A549 (cell line): Measurements from ENCODE around the gene MAN1C1. TPM values are rescaled to one million over a fixed set of nuclear protein-coding genes. Genes with fewer than 3 reads are reported as not detected.

Source experiments
- ATAC-seq, 2 experiments: fragments of 200-7000 bp in 1 of 2; fragments of >200 bp in 1 of 2; cut with Nextera tagmentation in 1 of 2; cut with Tn5 transposase in 1 of 2; 3 replicates each; pipeline versions ENCODE4 v1.8.0 to v1.9.1; 2018 to 2020; ENCODE audit warnings: mild to moderate bottlenecking in 1 of 2, moderate library complexity in 1 of 2
- CTCF ChIA-PET: fragments of 300-600 bp; sonication (Branson Sonifier 250); formaldehyde crosslinking; extraction: SDS; loops from one replicate; lab custom pipeline; 2021; ENCODE audit warnings: antibody characterized with exemption, inconsistent platforms; lab: Yijun Ruan, JAX
- POLR2A ChIA-PET: fragments of 350-600 bp; formaldehyde crosslinking; extraction: SDS; loops from one replicate; lab custom pipeline; 2021; ENCODE audit warnings: antibody characterized with exemption, inconsistent platforms; lab: Yijun Ruan, JAX
- DNase-seq, 2 experiments: peaks; one replicate each; pipeline versions ENCODE4 v3.0.0 to v3.0.0-alpha.2; 2011 to 2016; ENCODE audit warnings: low read depth in 1 of 2, low spot score in 1 of 2
- FAIRE-seq: peaks from 2 replicates; lab custom pipeline; 2011; peaks lifted over from hg19 to GRCh38; lab: Jason Lieb, UNC
- H3K27ac ChIP-seq, 2 experiments: fragments of >200 bp; sonication (Bioruptor Twin); formaldehyde crosslinking; 3 replicates each; pipeline ENCODE4 v1.5.1; 2016 to 2017
- H3K4me1 ChIP-seq: fragments of >200 bp; sonication (Bioruptor Twin); formaldehyde crosslinking; 3 replicates; pipeline ENCODE4 v1.6.1; 2016
- H3K4me2 ChIP-seq: fragments of >200 bp; sonication (Bioruptor Twin); formaldehyde crosslinking; 3 replicates; pipeline ENCODE4 v1.6.1; 2016
- H3K4me3 ChIP-seq: fragments of >200 bp; sonication (Bioruptor Twin); formaldehyde crosslinking; 3 replicates; pipeline ENCODE4 v1.5.1; 2016
- H3K9me3 ChIP-seq: fragments of >200 bp; sonication (Bioruptor Twin); formaldehyde crosslinking; 3 replicates; pipeline ENCODE4 v1.6.1; 2016
- BCL3 ChIP-seq: fragments of >200 bp; sonication (Bioruptor Twin); formaldehyde crosslinking; IDR thresholded peaks from 3 replicates; pipeline ENCODE4 v1.6.1; 2016
- CBX8 ChIP-seq: fragments of 200-600 bp; sonication (generic); IDR thresholded peaks from 2 replicates; pipeline ENCODE4 v1.6.1; 2016
- CEBPB ChIP-seq, 2 experiments: fragments of >200 bp in 1 of 2; sonication (Bioruptor Twin) in 1 of 2; formaldehyde crosslinking in 1 of 2; IDR thresholded peaks; 2 replicates each; pipeline ENCODE4 v1.6.1; 2012 to 2016
- CHD4 ChIP-seq: fragments of 200-600 bp; sonication (generic); IDR thresholded peaks from 2 replicates; pipeline ENCODE4 v1.6.1; 2016; ENCODE audit warnings: antibody characterized with exemption, mild to moderate bottlenecking, borderline replicate concordance
- ELK1 ChIP-seq: fragments of 150-350 bp; IDR thresholded peaks from 2 replicates; pipeline ENCODE4 v1.6.1; 2014; ENCODE audit warnings: low read depth, mild to moderate bottlenecking, low read length
- EP300 ChIP-seq, 2 experiments: fragments of >200 bp; sonication (Bioruptor Twin); formaldehyde crosslinking; IDR thresholded peaks; 2 replicates in 1 of 2; 3 replicates in 1 of 2; pipeline ENCODE4 v1.6.1; 2016 to 2017
- FOSL2 ChIP-seq, 2 experiments: fragments of 450-650 bp in 1 of 2; fragments of >200 bp in 1 of 2; sonication (Bioruptor Twin) in 1 of 2; formaldehyde crosslinking; IDR thresholded peaks; 2 replicates each; pipeline versions ENCODE4 v1.5.0 to v1.6.1; 2016 to 2020; ENCODE audit warnings: mild to moderate bottlenecking in 1 of 2, moderate library complexity in 1 of 2
- GATA3 ChIP-seq: IDR thresholded peaks from 2 replicates; pipeline ENCODE4 v1.6.1; 2012; ENCODE audit warnings: borderline replicate concordance
- HES2 ChIP-seq: fragments of >200 bp; sonication (Bioruptor Twin); formaldehyde crosslinking; IDR thresholded peaks from 2 replicates; pipeline ENCODE4 v1.6.1; 2016
- HOXB13 ChIP-seq: fragments of 250-450 bp; sonication (Bioruptor Pico); IDR thresholded peaks from 2 replicates; pipeline ENCODE4 v1.5.0; 2020; ENCODE audit warnings: low read depth, mild to moderate bottlenecking, moderate library complexity
- JUN ChIP-seq, 2 experiments: fragments of >200 bp; sonication (Bioruptor Twin); formaldehyde crosslinking; IDR thresholded peaks; 2 replicates in 1 of 2; 3 replicates in 1 of 2; pipeline ENCODE4 v1.6.1; 2016 to 2017
- MAFK ChIP-seq: fragments of 450-650 bp; IDR thresholded peaks from 2 replicates; pipeline ENCODE4 v1.6.1; 2014; ENCODE audit not compliant: partially characterized antibody
- MAX ChIP-seq: IDR thresholded peaks from 2 replicates; pipeline ENCODE4 v1.6.1; 2012
- MAZ ChIP-seq: fragments of 150-350 bp; IDR thresholded peaks from 2 replicates; pipeline ENCODE4 v1.6.1; 2014; ENCODE audit warnings: antibody characterized with exemption, low read depth, low read length, borderline replicate concordance
- MYC ChIP-seq: IDR thresholded peaks from 2 replicates; pipeline ENCODE4 v1.6.1; 2012; ENCODE audit warnings: mild to moderate bottlenecking, inconsistent platforms, low read length, improper control_type of control experiment, borderline replicate concordance
- NFE2L2 ChIP-seq: fragments of 150-350 bp; conservative IDR thresholded peaks from 2 replicates; pipeline ENCODE4 v1.6.1; 2014; ENCODE audit warnings: low read length
- NR3C1 ChIP-seq: fragments of >200 bp; sonication (Bioruptor Twin); formaldehyde crosslinking; IDR thresholded peaks from 3 replicates; pipeline ENCODE4 v1.6.1; 2017
- PBX3 ChIP-seq: IDR thresholded peaks from 2 replicates; pipeline ENCODE4 v1.6.1; 2012
- PHF8 ChIP-seq: fragments of 200-600 bp; sonication (generic); IDR thresholded peaks from 2 replicates; pipeline ENCODE4 v1.6.1; 2016; ENCODE audit warnings: low read depth, mild to moderate bottlenecking, antibody characterized with exemption, moderate library complexity, borderline replicate concordance
- POLR2A ChIP-seq: IDR thresholded peaks from 2 replicates; pipeline ENCODE4 v1.6.1; 2012; ENCODE audit warnings: mild to moderate bottlenecking, low read length
- RAD21 ChIP-seq, 2 experiments: fragments of >200 bp in 1 of 2; sonication (Bioruptor Twin) in 1 of 2; formaldehyde crosslinking in 1 of 2; IDR thresholded peaks in 1 of 2; conservative IDR thresholded peaks in 1 of 2; 2 replicates in 1 of 2; 3 replicates in 1 of 2; pipeline ENCODE4 v1.6.1; 2012 to 2018; ENCODE audit warnings: inconsistent platforms in 1 of 2
- RARB ChIP-seq: fragments of 250-450 bp; sonication (Bioruptor Pico); IDR thresholded peaks from 2 replicates; pipeline ENCODE4 v1.8.0; 2021; ENCODE audit warnings: mild to moderate bottlenecking, moderate library complexity
- RFX5 ChIP-seq: fragments of 450-650 bp; IDR thresholded peaks from 2 replicates; pipeline ENCODE4 v1.7.1; 2014; ENCODE audit warnings: antibody characterized with exemption, mild to moderate bottlenecking, moderate library complexity
- RNF2 ChIP-seq: fragments of 200-600 bp; sonication (generic); IDR thresholded peaks from 2 replicates; pipeline ENCODE4 v1.6.1; 2016; ENCODE audit warnings: low read depth, mild to moderate bottlenecking, antibody characterized with exemption, moderate library complexity, borderline replicate concordance
- SMC3 ChIP-seq: fragments of >200 bp; sonication (Bioruptor Twin); formaldehyde crosslinking; IDR thresholded peaks from 3 replicates; pipeline ENCODE4 v1.6.1; 2018; ENCODE audit warnings: inconsistent platforms
- TFCP2L1 ChIP-seq: fragments of 250-450 bp; sonication (Bioruptor Pico); IDR thresholded peaks from 2 replicates; pipeline ENCODE4 v1.5.0; 2021; ENCODE audit warnings: mild to moderate bottlenecking
- ZC3H11A ChIP-seq: fragments of 450-650 bp; IDR thresholded peaks from 2 replicates; pipeline ENCODE4 v1.6.1; 2014; ENCODE audit warnings: antibody characterized with exemption, mild to moderate bottlenecking
- ZSCAN20 ChIP-seq: fragments of 250-450 bp; sonication (Bioruptor Pico); IDR thresholded peaks from 2 replicates; pipeline ENCODE4 v1.8.0; 2022; ENCODE audit warnings: mild to moderate bottlenecking, moderate library complexity
- WGBS: methylation state at CpG from one replicate; pipeline ENCODE4 v1.1.6; 2017; ENCODE audit errors: missing lambda C conversion rate; 5-methylcytosine and 5-hydroxymethylcytosine counted together
- polyA plus RNA-seq, 4 experiments: library from polyadenylated mRNA; depleted of rRNA in 3 of 4; stranded (reverse); fragments of >200 nt; fragmentation: RNase III in 1 of 4; extraction: RNeasy Plus Mini Kit Qiagen cat#74134 plus additional on column Dnase treatment in 1 of 4; gene quantifications; 2 replicates in 3 of 4; 3 replicates in 1 of 4; pipeline ENCODE4 v1.2.3, GENCODE V29; 2011 to 2017

Gene MAN1C1
- polyA plus RNA-seq, 2 of the 4 experiments (the other 2 are of a cell fraction): 0.22 to 0.27 TPM

- DNase-seq (no peak), FAIRE-seq (no peak), ATAC-seq (no peak)
- Histone ChIP-seq H3K4me3 (no peak overlapping the region), H3K27ac (no peak overlapping the region), H3K9me3 (no peaks in the 10 kb centered on the region), H3K4me2 (no peak overlapping the region), H3K4me1 (peaks cover 5% of the 10 kb centered on the region; the same call in 2 of the 3 replicates)
- CTCF ChIA-PET: interaction anchor here (1.3 kb wide), 1 partner anchor 121 kb away, joined by 3 read pairs; no protein-coding TSS in a partner anchor
- POLR2A ChIA-PET: no interaction called here
- TF ChIP-seq BCL3: no peak
- TF ChIP-seq MAZ: no peak
- TF ChIP-seq MYC: no peak
- TF ChIP-seq MAFK: no peak
- no peak for TF ChIP-seq CEBPB (IDR thresholded peaks at IDR 0.05)
- no peak for TF ChIP-seq HES2
- no peak for TF ChIP-seq CBX8
- TF ChIP-seq POLR2A: no peak
- TF ChIP-seq ELK1: no peak
- TF ChIP-seq FOSL2 (IDR thresholded peaks at IDR 0.05): no peak
- no peak for TF ChIP-seq FOSL2 (CRISPR knock-in tag; IDR thresholded peaks at IDR 0.05)
- TF ChIP-seq NFE2L2: no peak
- no peak for TF ChIP-seq HOXB13 (CRISPR knock-in tag)
- no peak for TF ChIP-seq CHD4
- TF ChIP-seq PBX3: no peak
- no peak for TF ChIP-seq TFCP2L1
- 75% methylated on average over 9 of the region's 18 CpGs for WGBS
Observed at GRCh38 chr1:25689686-25690381, 73.2 kb downstream of the MAN1C1 start.

GRCh38 chr1:25690396-25690956, 73.9 kb downstream of the MAN1C1 start:
- H3K9me3 ChIP-seq: no peaks in the 10 kb centered on the region
- H3K4me1 ChIP-seq: peaks cover 12% of the 10 kb centered on the region
- 88% methylated on average over 11 of the region's 13 CpGs for WGBS
- DNase-seq (no peak), FAIRE-seq (no peak), ATAC-seq (no peak)
- ChIA-PET POLR2A (no interaction called here), CTCF (interaction anchor here (1.3 kb wide), 1 partner anchor 120 kb away, joined by 3 read pairs; no protein-coding TSS in a partner anchor)
- no peak overlapping the region for H3K4me2 ChIP-seq
- no peak overlapping the region for H3K27ac ChIP-seq
- no peak overlapping the region for H3K4me3 ChIP-seq
- TF ChIP-seq ELK1: no peak
- no peak for TF ChIP-seq RAD21 (conservative IDR thresholded peaks at IDR 0.05 in 1 of 2, IDR thresholded peaks at IDR 0.05 in 1 of 2)
- no peak for TF ChIP-seq PHF8
- no peak for TF ChIP-seq SMC3
- TF ChIP-seq EP300 (IDR thresholded peaks at IDR 0.05): no peak
- TF ChIP-seq PBX3: no peak
- no peak for TF ChIP-seq ZSCAN20
- no peak for TF ChIP-seq HES2
- no peak for TF ChIP-seq NFE2L2
- no peak for TF ChIP-seq MAX
- TF ChIP-seq RNF2: no peak
- TF ChIP-seq MAFK: no peak
- no peak for TF ChIP-seq NR3C1
- no peak for TF ChIP-seq ZC3H11A
- TF ChIP-seq JUN (IDR thresholded peaks at IDR 0.05): no peak
- no peak for TF ChIP-seq RFX5
- no peak for TF ChIP-seq GATA3
- TF ChIP-seq RARB (CRISPR knock-in tag): no peak
